Subcutaneous abdominal adipose tissue (tissue), 5 donors: ENCODE data around the gene HIC1.

Experiments used
- H3K27ac ChIP-seq: one replicate; pipeline ENCODE4 v1.7.0; 2013; ENCODE audit warnings: low read depth, mild to moderate bottlenecking, inconsistent platforms, low read length, moderate library complexity
- H3K27me3 ChIP-seq, 5 donors: one replicate each; pipeline ENCODE4 v1.7.0; 2013; ENCODE audit warnings: low read length in 5 of 5, inconsistent platforms in 1 of 5; ENCODE audit not compliant: control insufficient read depth in 5 of 5, insufficient read depth in 4 of 5
- H3K36me3 ChIP-seq, 5 donors: one replicate each; pipeline ENCODE4 v1.7.0; 2013; ENCODE audit warnings: low read length in 5 of 5; ENCODE audit not compliant: control insufficient read depth in 5 of 5, insufficient read depth in 5 of 5
- H3K4me1 ChIP-seq, 5 donors: one replicate each; pipeline ENCODE4 v1.7.0; 2013; ENCODE audit warnings: low read length in 5 of 5, mild to moderate bottlenecking in 3 of 5, moderate library complexity in 1 of 5; ENCODE audit not compliant: control insufficient read depth in 5 of 5, insufficient read depth in 5 of 5
- H3K4me3 ChIP-seq, 5 donors: one replicate each; pipeline ENCODE4 v1.7.0; 2013; ENCODE audit warnings: low read length in 5 of 5, low read depth in 1 of 5
- H3K9ac ChIP-seq, 5 donors: one replicate each; pipeline ENCODE4 v1.7.0; 2013; ENCODE audit warnings: low read length in 5 of 5, mild to moderate bottlenecking in 4 of 5, moderate library complexity in 3 of 5
- H3K9me3 ChIP-seq, 5 donors: one replicate each; pipeline ENCODE4 v1.7.0; 2013; ENCODE audit warnings: low read length in 5 of 5; ENCODE audit not compliant: control insufficient read depth in 5 of 5
- donor health status: healthy.
- donor health status: healthy.
- donor health status: healthy.
- donor health status: healthy.
- donor health status: healthy.

HIC1 gene

DNA sequence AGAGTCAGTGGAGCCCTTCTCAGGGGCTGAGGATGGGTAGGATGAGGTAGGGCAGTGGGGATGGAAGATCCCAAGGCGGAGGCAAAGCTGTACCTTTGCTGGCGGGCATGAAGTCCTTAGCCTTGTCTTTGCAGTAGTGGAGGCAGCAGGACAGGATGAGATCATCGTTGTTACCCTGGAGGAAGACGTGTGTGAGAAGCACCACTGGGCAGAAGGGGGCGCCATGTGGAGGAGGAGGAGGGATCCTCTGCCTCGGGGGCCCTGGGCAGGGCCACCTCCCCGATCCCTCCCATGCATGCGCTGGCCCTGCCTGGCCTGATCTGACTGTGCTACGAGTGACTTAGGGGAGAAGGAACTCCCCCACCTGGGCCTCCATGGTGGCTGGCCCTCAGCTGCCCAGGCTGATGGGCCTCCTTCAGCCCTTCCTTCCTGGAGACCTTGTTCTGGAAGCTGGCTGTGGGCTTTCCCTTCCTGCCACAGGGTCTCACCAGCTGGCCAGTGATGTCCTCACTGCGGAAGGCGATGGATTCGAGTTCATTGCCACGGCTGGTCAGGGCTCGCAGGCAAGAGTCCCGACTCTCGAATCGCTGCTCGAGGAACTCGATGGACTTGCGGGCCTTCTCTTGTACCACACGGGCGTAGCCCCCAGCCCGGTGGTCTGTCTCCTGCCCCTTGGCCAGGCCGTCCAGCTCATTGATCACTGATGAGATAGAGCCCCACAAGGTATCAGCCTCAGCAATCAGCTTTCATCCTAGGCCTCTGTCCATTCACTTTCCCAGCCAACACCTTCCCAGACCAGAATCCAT lies 10.3 kb downstream of the HIC1 start:
- Histone ChIP-seq H3K27ac (peak overlapping the region; percentile 67), H3K9me3 (no peaks in the 10 kb centered on the region), H3K4me3 (peak overlapping the region in 1 of 5 donors; percentile 17), H3K27me3 (peaks cover 0 to 9% (median 0%) of the 10 kb centered on the region in 5 donors), H3K4me1 (peaks cover 24 to 93% (median 77%) of the 10 kb centered on the region in 5 donors), H3K9ac (peak overlapping the region in 1 of 5 donors; percentile 16), H3K36me3 (peaks cover 0 to 69% (median 48%) of the 10 kb centered on the region in 5 donors)

DNA sequence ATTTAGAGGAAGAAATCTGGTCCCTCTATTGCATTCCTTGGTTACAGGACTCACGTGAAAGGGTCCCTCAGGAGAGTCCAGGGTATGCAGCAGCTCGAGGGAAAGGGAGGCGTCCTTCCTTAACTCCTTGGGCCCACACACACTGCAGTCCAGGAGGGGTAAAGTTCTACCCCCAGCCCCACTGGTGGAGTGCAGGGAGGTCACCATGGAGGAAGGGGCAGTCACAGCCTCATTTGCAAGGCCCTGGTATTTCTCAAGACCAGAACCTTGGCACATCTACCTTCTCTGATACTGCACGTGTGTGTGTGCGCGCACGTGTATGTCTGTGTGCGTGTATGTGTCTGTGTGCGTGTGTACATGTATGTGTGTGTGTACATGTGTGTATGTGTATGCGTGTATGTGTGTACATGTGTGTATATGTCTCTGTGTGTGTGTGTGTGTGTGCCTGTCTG lies 11.1 kb downstream of the HIC1 start:
- H3K36me3 ChIP-seq: peaks cover 0 to 70% (median 48%) of the 10 kb centered on the region in 5 donors
- H3K9me3 ChIP-seq: no peaks in the 10 kb centered on the region
- H3K9ac ChIP-seq: peak overlapping the region in 1 of 5 donors; percentile 10
- no peak overlapping the region for H3K4me3 ChIP-seq
- H3K27ac ChIP-seq: peak overlapping the region; percentile 67
- peaks cover 21 to 93% (median 69%) of the 10 kb centered on the region in 5 donors for H3K4me1 ChIP-seq
- peaks cover 0 to 3% (median 0%) of the 10 kb centered on the region in 5 donors for H3K27me3 ChIP-seq

DNA sequence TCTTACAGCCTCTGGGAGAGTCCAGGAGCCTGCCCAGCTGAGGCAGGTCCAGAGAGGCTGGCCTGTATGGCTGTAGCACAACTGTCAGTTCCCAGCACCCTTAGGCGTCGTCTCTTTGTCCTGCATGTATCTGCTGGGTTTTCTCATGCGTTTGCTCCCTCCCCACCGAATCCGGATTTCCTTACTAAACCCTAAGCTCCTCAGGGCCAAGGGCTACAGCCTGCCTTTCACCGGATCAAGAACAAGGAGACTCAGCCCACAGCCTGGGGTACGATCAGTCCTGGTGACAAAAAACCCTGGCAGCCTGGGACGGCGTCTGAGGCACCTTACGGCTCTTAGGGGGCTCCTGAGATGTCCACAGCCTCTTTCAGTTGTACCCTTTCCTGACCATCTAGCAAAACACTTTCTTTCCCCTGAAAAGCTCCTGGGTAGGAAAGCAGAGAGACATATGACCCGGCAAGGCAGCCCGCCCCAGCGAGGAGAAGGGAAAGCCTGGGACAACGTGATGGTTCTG lies 12.2 kb downstream of the HIC1 start:
- Histone ChIP-seq H3K9me3 (no peaks in the 10 kb centered on the region), H3K36me3 (peaks cover 0 to 72% (median 44%) of the 10 kb centered on the region in 5 donors), H3K27ac (peak overlapping the region; percentile 67), H3K4me1 (peaks cover 21 to 93% (median 66%) of the 10 kb centered on the region in 5 donors), H3K9ac (peak overlapping the region in 1 of 5 donors; percentile 84), H3K4me3 (no peak overlapping the region), H3K27me3 (no peaks in the 10 kb centered on the region)

DNA sequence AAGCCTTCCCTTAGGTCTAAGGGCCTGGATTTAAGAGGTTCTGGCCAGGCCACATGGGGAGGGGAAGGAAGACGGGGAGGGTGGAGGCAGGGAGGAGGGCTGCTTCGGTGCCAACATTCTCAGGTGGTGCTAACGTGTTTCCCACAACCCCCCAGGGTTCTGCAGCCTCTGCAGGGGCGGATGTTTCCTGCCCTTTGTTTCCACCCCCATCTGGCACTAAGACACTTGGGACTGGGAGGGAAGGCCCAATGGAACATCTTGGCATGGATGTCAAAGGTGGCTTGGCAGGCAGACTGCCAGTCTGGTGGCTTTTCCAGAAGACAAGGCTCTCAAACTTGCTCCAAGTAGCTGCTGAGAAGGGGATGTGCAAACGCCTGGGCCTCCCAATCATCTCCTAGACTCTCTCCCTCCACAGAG lies 12.7 kb downstream of the HIC1 start:
- Histone ChIP-seq H3K4me1 (peaks cover 18 to 93% (median 63%) of the 10 kb centered on the region in 5 donors), H3K9ac (no peak overlapping the region), H3K27ac (peak overlapping the region; percentile 67)

DNA sequence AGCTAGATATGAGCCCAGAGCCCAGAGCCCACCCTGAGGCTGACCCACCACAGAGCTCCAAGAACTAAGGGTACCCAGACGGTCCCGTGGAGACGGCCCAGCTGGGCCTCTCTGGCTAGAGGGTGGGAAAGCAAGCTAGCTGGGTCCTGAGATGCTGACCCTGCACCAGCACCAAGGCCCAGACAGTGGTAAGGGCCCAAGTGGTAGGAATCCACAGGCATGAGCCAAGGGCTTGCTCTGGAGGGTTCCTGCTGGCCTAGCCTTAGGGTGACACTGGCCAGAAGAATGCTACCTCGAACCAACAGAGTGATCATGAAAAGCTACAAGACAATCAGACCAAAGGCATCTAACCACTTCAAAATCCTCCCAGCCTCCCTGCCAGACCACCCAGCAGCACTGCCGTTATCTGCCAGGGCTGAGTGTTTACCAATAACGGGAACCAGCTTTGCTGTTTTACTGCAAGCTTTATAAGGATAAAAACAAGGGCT lies 13.2 kb downstream of the HIC1 start:
- Histone ChIP-seq H3K4me1 (peaks cover 18 to 91% (median 58%) of the 10 kb centered on the region in 5 donors), H3K36me3 (peaks cover 0 to 73% (median 42%) of the 10 kb centered on the region in 5 donors)

More for the DNA sequence above, 12.7 kb downstream of the HIC1 start:
- peaks cover 0 to 75% (median 42%) of the 10 kb centered on the region in 5 donors for H3K36me3 ChIP-seq
- no peaks in the 10 kb centered on the region for H3K9me3 ChIP-seq
- H3K27me3 ChIP-seq: no peaks in the 10 kb centered on the region
- no peak overlapping the region for H3K4me3 ChIP-seq

DNA sequence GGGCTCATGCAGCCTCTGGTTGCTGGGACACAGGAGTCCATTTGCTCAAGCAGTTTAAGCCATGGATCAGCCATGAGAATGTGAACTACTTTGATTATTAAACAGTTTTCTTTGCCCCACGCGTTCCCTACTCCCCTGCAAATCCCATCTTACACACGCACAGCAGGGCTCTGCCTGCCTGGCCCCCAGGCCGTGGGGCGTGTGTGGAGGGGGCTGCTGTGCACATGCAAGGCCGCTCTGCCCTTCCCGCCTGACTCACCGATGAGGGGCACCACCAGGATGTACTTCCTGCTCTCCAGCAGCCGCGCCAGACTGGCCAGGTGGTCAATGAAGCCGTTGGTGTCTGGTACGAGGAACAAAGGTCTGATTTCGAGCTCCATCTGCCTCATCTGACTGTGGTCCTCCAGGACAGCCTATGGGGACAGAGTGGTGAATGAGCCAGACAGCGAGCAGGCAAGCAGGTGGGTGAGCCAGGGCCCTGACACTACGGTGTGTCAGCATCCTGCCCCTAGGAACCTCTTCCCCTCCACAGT lies 13.7 kb downstream of the HIC1 start:
- no peak overlapping the region for H3K4me3 ChIP-seq
- peak overlapping the region; percentile 67 for H3K27ac ChIP-seq
- H3K27me3 ChIP-seq: no peaks in the 10 kb centered on the region
- H3K9ac ChIP-seq: no peak overlapping the region
- peaks cover 0 to 72% (median 42%) of the 10 kb centered on the region in 5 donors for H3K36me3 ChIP-seq
- H3K9me3 ChIP-seq: no peaks in the 10 kb centered on the region
- H3K4me1 ChIP-seq: peaks cover 18 to 85% (median 53%) of the 10 kb centered on the region in 5 donors

More for the DNA sequence above, 13.2 kb downstream of the HIC1 start:
- Histone ChIP-seq H3K9me3 (no peaks in the 10 kb centered on the region), H3K4me3 (no peak overlapping the region), H3K27ac (peak overlapping the region; percentile 67), H3K27me3 (no peaks in the 10 kb centered on the region), H3K9ac (no peak overlapping the region)

DNA sequence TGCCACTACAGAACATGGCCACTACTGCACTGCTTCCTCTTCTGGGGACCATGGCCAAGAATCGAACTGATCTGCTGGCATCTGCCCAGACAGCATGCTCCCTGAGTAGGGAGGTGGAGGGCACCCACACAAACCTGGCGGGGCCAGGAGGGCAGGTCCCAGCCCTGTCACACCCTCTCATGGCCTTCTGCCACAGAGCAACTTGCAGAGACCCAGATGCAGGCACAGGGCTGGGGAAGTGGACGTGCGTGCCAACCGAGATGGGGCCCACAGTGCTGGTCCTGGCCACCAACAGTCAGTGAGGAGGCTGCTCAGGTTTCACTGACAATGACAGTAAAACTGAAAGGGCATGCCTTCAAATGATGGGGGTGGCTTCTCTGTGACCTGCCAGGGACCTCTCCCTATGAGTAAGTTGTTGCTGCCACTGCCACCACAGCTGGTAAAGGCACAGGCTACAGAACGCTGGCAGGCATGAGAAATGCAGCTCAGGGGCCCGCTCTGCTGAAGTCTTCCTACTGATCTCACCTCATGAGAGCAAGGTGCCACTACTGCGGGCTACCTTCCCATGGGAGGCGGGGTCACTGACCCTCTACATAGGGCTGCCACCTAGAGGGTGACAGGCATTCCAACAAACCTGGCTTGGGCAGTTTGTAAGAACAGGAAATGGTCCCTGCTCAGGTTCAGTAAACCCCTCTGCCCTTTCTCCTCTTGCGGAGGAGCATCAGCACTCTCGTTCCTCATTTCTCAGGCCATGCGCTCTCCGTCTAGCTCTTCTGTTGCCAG lies 15.5 kb downstream of the HIC1 start:
- H3K27ac ChIP-seq: peak overlapping the region; percentile 80
- H3K9me3 ChIP-seq: no peaks in the 10 kb centered on the region
- H3K27me3 ChIP-seq: no peaks in the 10 kb centered on the region
- H3K9ac ChIP-seq: peak overlapping the region in 1 of 5 donors; percentile 1
- peaks cover 17 to 79% (median 41%) of the 10 kb centered on the region in 5 donors for H3K4me1 ChIP-seq
- H3K4me3 ChIP-seq: no peak overlapping the region
- peaks cover 0 to 54% (median 27%) of the 10 kb centered on the region in 5 donors for H3K36me3 ChIP-seq

DNA sequence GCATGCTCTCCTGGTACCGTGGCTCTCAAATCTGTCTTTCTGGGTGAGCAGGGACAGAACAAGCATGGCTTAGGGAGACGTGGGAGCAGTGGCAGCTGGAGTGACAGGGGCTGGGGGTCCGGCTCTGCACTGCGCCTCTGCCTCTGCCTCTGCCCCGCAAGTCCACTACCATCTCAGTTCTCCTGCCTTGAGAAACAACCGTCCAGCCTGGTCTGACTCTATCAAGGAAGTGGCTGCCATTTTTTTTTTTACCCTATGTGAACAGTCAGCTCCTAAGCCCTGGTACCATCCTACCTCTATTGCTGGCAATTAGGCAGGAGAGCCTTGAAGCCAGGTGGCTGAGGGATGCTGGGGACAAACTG lies 16.1 kb downstream of the HIC1 start:
- H3K4me3 ChIP-seq: no peak overlapping the region
- peaks cover 16 to 79% (median 41%) of the 10 kb centered on the region in 5 donors for H3K4me1 ChIP-seq
- peaks cover 0 to 48% (median 25%) of the 10 kb centered on the region in 5 donors for H3K36me3 ChIP-seq
- H3K9me3 ChIP-seq: no peaks in the 10 kb centered on the region
- peak overlapping the region; percentile 80 for H3K27ac ChIP-seq
- no peaks in the 10 kb centered on the region for H3K27me3 ChIP-seq
- peak overlapping the region in 1 of 5 donors; percentile 1 for H3K9ac ChIP-seq

DNA sequence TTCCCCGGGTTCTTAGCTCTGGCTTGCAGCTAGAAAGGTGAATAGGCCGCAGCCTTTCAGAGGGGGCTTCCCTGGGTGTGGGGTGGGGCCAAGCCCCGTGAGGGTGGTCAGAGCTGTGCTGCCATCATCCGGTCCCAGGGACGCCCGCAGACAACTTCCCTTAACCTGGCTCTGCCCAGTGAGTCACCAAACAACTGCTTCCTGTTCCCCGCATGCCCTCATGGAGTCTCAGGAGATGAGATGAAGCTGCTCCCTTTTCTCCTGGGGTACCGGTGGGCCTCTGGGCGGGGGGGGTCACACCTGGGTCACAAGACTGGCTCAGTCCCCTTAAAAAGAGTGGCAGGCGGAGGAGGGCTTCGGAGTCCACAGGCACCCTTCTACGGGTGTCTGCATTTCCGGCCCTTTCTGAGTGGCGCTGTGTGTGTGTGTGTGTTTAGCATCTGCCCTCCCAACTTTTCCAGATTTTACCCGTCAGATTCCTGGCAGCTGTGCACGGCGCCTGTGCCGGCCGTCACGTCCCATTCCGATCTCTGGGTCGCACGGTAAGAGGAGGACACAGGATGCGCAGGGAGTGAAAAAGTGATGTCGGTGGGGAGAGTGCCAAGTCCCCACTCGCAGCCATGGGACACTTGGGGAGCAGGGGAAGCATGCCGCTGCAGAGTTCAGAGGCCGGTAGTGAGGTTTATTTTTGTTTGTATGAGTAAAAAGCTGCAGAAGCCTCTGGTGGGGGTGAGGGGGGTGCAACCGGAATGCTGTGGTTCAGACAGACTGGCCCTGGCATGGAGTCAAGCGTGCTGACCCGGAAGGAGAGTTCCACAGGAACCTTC lies 16.8 kb downstream of the HIC1 start:
- H3K36me3 ChIP-seq: peaks cover 0 to 46% (median 24%) of the 10 kb centered on the region in 5 donors

More for the DNA sequence above, 16.8 kb downstream of the HIC1 start:
- Histone ChIP-seq H3K9ac (peak overlapping the region in 1 of 5 donors; percentile 1), H3K27ac (peak overlapping the region; percentile 80), H3K4me3 (no peak overlapping the region), H3K9me3 (no peaks in the 10 kb centered on the region), H3K4me1 (peaks cover 11 to 79% (median 41%) of the 10 kb centered on the region in 5 donors), H3K27me3 (no peaks in the 10 kb centered on the region)
